OCI-LY7 (cell line): ENCODE results near the gene ZNF536.

Experiments used
- CTCF ChIP-seq: fragments of 200-600 bp; sonication (generic); conservative IDR thresholded peaks from 2 replicates; pipeline ENCODE4 v1.5.1; 2014; ENCODE audit warnings: mild to moderate bottlenecking, antibody characterized with exemption, low read length, moderate library complexity, mixed read lengths
- EZH2phosphoT487 ChIP-seq: fragments of 200-600 bp; sonication (generic); IDR thresholded peaks from 2 replicates; pipeline ENCODE4 v1.6.1; 2018; ENCODE audit warnings: low read depth, borderline replicate concordance, mild to moderate bottlenecking, mixed run types, antibody characterized with exemption, low read length, moderate library complexity, mixed read lengths

DNA sequence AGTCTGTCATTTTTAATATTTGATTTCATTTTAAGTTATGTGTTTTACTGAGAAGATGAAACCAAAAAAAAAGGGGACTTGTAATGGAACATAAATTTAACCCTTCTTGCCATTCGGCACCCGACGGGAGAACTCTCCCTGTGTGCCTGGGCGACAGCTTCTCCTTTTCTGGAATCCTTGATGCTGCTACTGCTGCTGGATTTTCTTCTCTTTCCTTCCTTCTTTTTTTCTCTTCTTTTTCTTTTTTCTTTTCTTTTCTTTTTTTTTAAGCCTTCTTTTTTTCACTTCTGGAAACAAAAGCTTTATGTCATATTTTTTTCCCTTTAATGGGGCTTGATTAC, 11.1 kb upstream of the ZNF536 start:
- no peak for TF ChIP-seq EZH2phosphoT487
- TF ChIP-seq CTCF = no peak
